KOPT-K1 (cell line): ENCODE measurements around the gene IFT27.
"Not testable (repeated sequence)": the region's sequence is repeated elsewhere in the genome, so short reads cannot be mapped to it uniquely, and the experiment has no call there.

Experiments used
- H3K27ac ChIP-seq: fragments of 200-600 bp; sonication (generic); 2 replicates; pipeline ENCODE4 v1.5.1; 2016; ENCODE audit warnings: antibody characterized with exemption, mild to moderate bottlenecking, low read depth, low read length; ENCODE audit not compliant: poor library complexity, severe bottlenecking
- H3K36me3 ChIP-seq: fragments of 200-600 bp; sonication (generic); 2 replicates; pipeline ENCODE4 v1.5.1; 2017; ENCODE audit warnings: antibody characterized with exemption, mild to moderate bottlenecking, low read length, moderate library complexity; ENCODE audit not compliant: insufficient read depth
- H3K9me3 ChIP-seq: fragments of 200-600 bp; sonication (generic); 2 replicates; pipeline ENCODE4 v1.5.1; 2017; ENCODE audit warnings: antibody characterized with exemption, low read length, mild to moderate bottlenecking; ENCODE audit not compliant: insufficient read depth, poor library complexity, severe bottlenecking

Gene IFT27

GRCh38 chr22:36733271-36733670 is 42.6 kb downstream of the IFT27 start:
- Histone ChIP-seq H3K9me3 (no peaks in the 10 kb centered on the region), H3K36me3 (no peaks in the 10 kb centered on the region), H3K27ac (no peak overlapping the region)

GRCh38 chr22:36732609-36733008 is 43.3 kb downstream of the IFT27 start:
- Histone ChIP-seq H3K36me3 (no peaks in the 10 kb centered on the region), H3K27ac (no peak overlapping the region), H3K9me3 (no peaks in the 10 kb centered on the region)

- Histone ChIP-seq H3K36me3 (no peaks in the 10 kb centered on the region), H3K27ac (no peak overlapping the region), H3K9me3 (no peaks in the 10 kb centered on the region)
Measured at GRCh38 chr22:36731916-36732315, 44.0 kb downstream of the IFT27 start.

- H3K27ac ChIP-seq, H3K9me3 ChIP-seq, H3K36me3 ChIP-seq: not testable (repeated sequence)
Measured at GRCh38 chr22:36731321-36731720, 44.6 kb downstream of the IFT27 start.

- H3K36me3 ChIP-seq: no peaks in the 10 kb centered on the region
- no peaks in the 10 kb centered on the region for H3K9me3 ChIP-seq
- H3K27ac ChIP-seq: no peak overlapping the region
Measured at GRCh38 chr22:36730176-36730858, 45.6 kb downstream of the IFT27 start.

GRCh38 chr22:36729321-36729720 is 46.6 kb downstream of the IFT27 start:
- no peaks in the 10 kb centered on the region for H3K36me3 ChIP-seq
- H3K9me3 ChIP-seq: no peaks in the 10 kb centered on the region
- no peak overlapping the region for H3K27ac ChIP-seq

GRCh38 chr22:36728505-36728904 is 47.4 kb downstream of the IFT27 start:
- Histone ChIP-seq H3K27ac (no peak overlapping the region), H3K36me3 (no peaks in the 10 kb centered on the region), H3K9me3 (no peaks in the 10 kb centered on the region)

- no peaks in the 10 kb centered on the region for H3K9me3 ChIP-seq
- H3K36me3 ChIP-seq: no peaks in the 10 kb centered on the region
- no peak overlapping the region for H3K27ac ChIP-seq
Measured at GRCh38 chr22:36727927-36728488, 47.9 kb downstream of the IFT27 start.

- Histone ChIP-seq H3K27ac (no peak overlapping the region), H3K9me3 (no peaks in the 10 kb centered on the region), H3K36me3 (no peaks in the 10 kb centered on the region)
Measured at GRCh38 chr22:36727110-36727509, 48.8 kb downstream of the IFT27 start.

GRCh38 chr22:36726007-36726380 is 49.9 kb downstream of the IFT27 start:
- H3K9me3 ChIP-seq: no peaks in the 10 kb centered on the region
- no peak overlapping the region for H3K27ac ChIP-seq
- no peaks in the 10 kb centered on the region for H3K36me3 ChIP-seq

- Histone ChIP-seq H3K27ac (no peak overlapping the region), H3K36me3 (no peaks in the 10 kb centered on the region), H3K9me3 (no peaks in the 10 kb centered on the region)
Measured at GRCh38 chr22:36725366-36726006, 50.4 kb downstream of the IFT27 start.

GRCh38 chr22:36724836-36725235 is 51.1 kb downstream of the IFT27 start:
- Histone ChIP-seq H3K36me3 (no peaks in the 10 kb centered on the region), H3K9me3 (no peaks in the 10 kb centered on the region), H3K27ac (no peak overlapping the region)

- no peaks in the 10 kb centered on the region for H3K9me3 ChIP-seq
- H3K36me3 ChIP-seq: no peaks in the 10 kb centered on the region
- H3K27ac ChIP-seq: no peak overlapping the region
Measured at GRCh38 chr22:36722055-36722454, 53.9 kb downstream of the IFT27 start.

GRCh38 chr22:36715647-36716046 is 60.3 kb downstream of the IFT27 start:
- Histone ChIP-seq H3K9me3 (no peaks in the 10 kb centered on the region), H3K27ac (no peak overlapping the region), H3K36me3 (no peaks in the 10 kb centered on the region)

- no peaks in the 10 kb centered on the region for H3K36me3 ChIP-seq
- H3K9me3 ChIP-seq: no peaks in the 10 kb centered on the region
- H3K27ac ChIP-seq: no peak overlapping the region
Measured at GRCh38 chr22:36714110-36714509, 61.8 kb downstream of the IFT27 start.

- no peaks in the 10 kb centered on the region for H3K9me3 ChIP-seq
- H3K27ac ChIP-seq: no peak overlapping the region
- no peaks in the 10 kb centered on the region for H3K36me3 ChIP-seq
Measured at GRCh38 chr22:36713436-36713835, 62.5 kb downstream of the IFT27 start.
